Measurements from ENCODE around the gene RTKN2.

Gene RTKN2

DNA sequence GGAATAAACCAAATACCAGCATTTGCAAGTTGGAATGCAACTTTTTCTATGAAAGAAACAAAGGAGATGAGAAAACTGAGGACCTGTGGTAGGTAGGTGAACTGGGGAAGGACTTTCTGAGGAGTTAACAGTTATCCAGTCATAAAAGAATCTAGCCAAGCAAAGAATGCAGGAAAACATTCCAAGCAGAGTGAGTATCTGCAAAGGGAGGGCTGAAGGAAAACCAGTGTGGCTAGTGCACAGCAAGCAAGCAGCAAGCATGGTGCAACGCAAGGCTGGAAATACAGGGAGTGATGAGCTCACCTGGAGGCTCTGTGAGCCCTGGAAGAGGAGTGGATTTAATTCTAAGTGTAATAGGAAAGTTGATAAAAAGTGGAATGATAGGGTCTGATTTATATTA lies 44.0 kb downstream of the RTKN2 start:
- Histone ChIP-seq H3K9me3 (ENCODE audit: insufficient read depth, low read length) (no peaks in the 10 kb centered on the region), H3F3A (ENCODE audit: insufficient read depth) (no peaks in the 10 kb centered on the region; the same call in 1 of the 2 replicates), H3K9me2 (replicated peaks; ENCODE audit: insufficient read depth, low read length) (no peaks in the 10 kb centered on the region), H2AFZ (ENCODE audit: low read depth, low read length, severe bottlenecking) (no peak overlapping the region), H3K4me2 (ENCODE audit: low read depth, low read length, poor library complexity, severe bottlenecking) (no peak overlapping the region), H3K4me3 (ENCODE audit: insufficient read depth, low read length, poor library complexity, severe bottlenecking) (no peak overlapping the region), H4K20me1 (ENCODE audit: low read depth, low read length) (peaks cover 6% of the 10 kb centered on the region; the same call in 1 of the 2 replicates), H3K27me3 (ENCODE audit: low read length) (no peaks in the 10 kb centered on the region), H3K79me2 (ENCODE audit: insufficient read depth, low read length) (peaks cover 97% of the 10 kb centered on the region), H3K36me3 (ENCODE audit: low read length) (peaks cover 50% of the 10 kb centered on the region), H3K27ac (ENCODE audit: low read depth, low read length) (no peak overlapping the region), H3K9ac (ENCODE audit: low read length) (no peak overlapping the region)
- TF ChIP-seq EZH2phosphoT487 (conservative IDR thresholded peaks at IDR 0.05; ENCODE audit: low read length): no peak
- no peak for TF ChIP-seq CTCF (IDR thresholded peaks at IDR 0.05; ENCODE audit: insufficient read depth, low read length, poor library complexity, severe bottlenecking)

DNA sequence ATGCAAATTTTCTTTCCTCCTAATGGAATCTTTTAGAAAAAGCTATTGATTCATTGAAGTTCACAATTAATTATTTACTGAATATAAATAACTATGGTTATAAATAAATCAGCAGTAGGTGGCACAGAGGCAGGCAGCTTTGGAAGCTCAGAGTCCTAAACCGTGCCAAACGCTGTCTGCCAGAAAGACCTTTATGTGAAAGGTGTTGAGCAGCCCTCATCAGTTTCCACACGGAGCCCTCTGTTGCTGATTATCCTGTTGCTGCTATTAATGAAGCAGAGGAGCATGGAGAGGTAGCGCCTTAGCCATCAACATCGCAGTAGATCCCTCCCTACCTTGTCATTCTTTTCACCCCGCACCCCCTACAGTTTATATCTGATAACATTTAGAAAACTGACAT lies 51.0 kb downstream of the RTKN2 start:
- Histone ChIP-seq H3K27me3 (ENCODE audit: low read length) (no peaks in the 10 kb centered on the region), H3F3A (ENCODE audit: insufficient read depth) (peaks cover 7% of the 10 kb centered on the region; the same call in 1 of the 2 replicates), H3K79me2 (ENCODE audit: insufficient read depth, low read length) (peaks cover 59% of the 10 kb centered on the region), H3K4me2 (ENCODE audit: low read depth, low read length, poor library complexity, severe bottlenecking) (no peak overlapping the region), H4K20me1 (ENCODE audit: low read depth, low read length) (peaks cover 6% of the 10 kb centered on the region; the same call in 1 of the 2 replicates), H3K9ac (ENCODE audit: low read length) (no peak overlapping the region), H3K27ac (ENCODE audit: low read depth, low read length) (no peak overlapping the region), H3K4me3 (ENCODE audit: insufficient read depth, low read length, poor library complexity, severe bottlenecking) (no peak overlapping the region), H3K9me2 (replicated peaks; ENCODE audit: insufficient read depth, low read length) (no peaks in the 10 kb centered on the region), H2AFZ (ENCODE audit: low read depth, low read length, severe bottlenecking) (no peak overlapping the region), H3K9me3 (ENCODE audit: insufficient read depth, low read length) (no peaks in the 10 kb centered on the region), H3K36me3 (ENCODE audit: low read length) (peaks cover 62% of the 10 kb centered on the region)
- no peak for TF ChIP-seq CTCF (IDR thresholded peaks at IDR 0.05; ENCODE audit: insufficient read depth, low read length, poor library complexity, severe bottlenecking)
- no peak for TF ChIP-seq EZH2phosphoT487 (conservative IDR thresholded peaks at IDR 0.05; ENCODE audit: low read length)

DNA sequence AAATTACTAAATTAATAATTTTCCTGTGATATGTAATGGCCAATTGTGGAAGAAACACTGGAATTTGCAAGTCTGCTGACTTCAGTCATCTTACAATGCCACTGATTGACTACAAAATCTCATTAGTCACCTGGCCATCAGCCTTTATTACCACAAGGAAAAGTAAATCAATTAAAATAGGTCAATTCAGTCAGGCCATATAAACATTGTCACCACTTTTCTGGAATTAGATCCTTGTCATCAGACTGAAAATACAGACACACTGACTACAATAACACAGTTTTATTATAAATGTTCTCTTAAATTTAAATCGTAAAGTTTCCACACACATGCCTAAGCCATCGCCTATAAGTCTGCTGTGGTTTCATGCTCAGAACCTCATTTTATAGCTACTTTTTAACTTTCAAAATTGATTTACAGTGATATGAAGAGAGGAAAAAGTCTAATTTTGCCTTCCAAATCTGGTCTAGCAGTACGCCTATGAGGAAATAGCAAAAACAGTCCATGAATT lies 54.2 kb downstream of the RTKN2 start:
- Histone ChIP-seq H3F3A (ENCODE audit: insufficient read depth) (0 out of 2 replicates have a peak, but pooled peaks cover 7% of the 10 kb centered on the region), H3K4me3 (ENCODE audit: insufficient read depth, low read length, poor library complexity, severe bottlenecking) (no peak overlapping the region), H3K9me3 (ENCODE audit: insufficient read depth, low read length) (no peaks in the 10 kb centered on the region), H2AFZ (ENCODE audit: low read depth, low read length, severe bottlenecking) (no peak overlapping the region), H3K27ac (ENCODE audit: low read depth, low read length) (no peak overlapping the region), H3K4me2 (ENCODE audit: low read depth, low read length, poor library complexity, severe bottlenecking) (no peak overlapping the region), H3K9ac (ENCODE audit: low read length) (no peak overlapping the region), H3K27me3 (ENCODE audit: low read length) (no peaks in the 10 kb centered on the region), H3K36me3 (ENCODE audit: low read length) (peaks cover 57% of the 10 kb centered on the region; the same call in 1 of the 2 replicates), H3K9me2 (replicated peaks; ENCODE audit: insufficient read depth, low read length) (no peaks in the 10 kb centered on the region), H3K79me2 (ENCODE audit: insufficient read depth, low read length) (peaks cover 29% of the 10 kb centered on the region), H4K20me1 (ENCODE audit: low read depth, low read length) (no peaks in the 10 kb centered on the region; the same call in 1 of the 2 replicates)
- TF ChIP-seq CTCF (IDR thresholded peaks at IDR 0.05; ENCODE audit: insufficient read depth, low read length, poor library complexity, severe bottlenecking) (no peak), EZH2phosphoT487 (conservative IDR thresholded peaks at IDR 0.05; ENCODE audit: low read length) (no peak)

Data from SU-DHL-6 (cell line).